ENCODE results near the gene AGPAT2. TPM values are rescaled to one million over a fixed set of nuclear protein-coding genes. Genes with fewer than 3 reads are reported as not detected.

Gene AGPAT2
- total RNA-seq, 1 donor from 2014 or later = 72.9 TPM

GRCh38 chr9:136685790-136686533 lies 1.3 kb downstream of the AGPAT2 start:
- Histone ChIP-seq H3K36me3 (ENCODE audit: control insufficient read depth, insufficient read depth, low read length) (peaks cover 1% of the 10 kb centered on the region), H3K4me3 (ENCODE audit: low read depth, low read length) (peak overlapping the region; percentile 59), H3K27me3 (ENCODE audit: control insufficient read depth, insufficient read depth, low read length) (no peaks in the 10 kb centered on the region)
- no peak for TF ChIP-seq CTCF (IDR thresholded peaks at IDR 0.05; ENCODE audit: insufficient read depth, low read length, poor library complexity, severe bottlenecking)
- no peak for DNase-seq (ENCODE audit: low read depth)

- Histone ChIP-seq H3K4me3 (ENCODE audit: low read depth, low read length) (no peak overlapping the region), H3K27me3 (ENCODE audit: control insufficient read depth, insufficient read depth, low read length) (no peaks in the 10 kb centered on the region), H3K36me3 (ENCODE audit: control insufficient read depth, insufficient read depth, low read length) (peaks cover 1% of the 10 kb centered on the region)
- no peak for TF ChIP-seq CTCF (IDR thresholded peaks at IDR 0.05; ENCODE audit: insufficient read depth, low read length, poor library complexity, severe bottlenecking)
- DNase-seq (ENCODE audit: low read depth) = no peak
Observed at GRCh38 chr9:136685216-136685615, 2.0 kb downstream of the AGPAT2 start.

GRCh38 chr9:136684799-136685198 lies 2.5 kb downstream of the AGPAT2 start:
- Histone ChIP-seq H3K36me3 (ENCODE audit: control insufficient read depth, insufficient read depth, low read length) (peaks cover 1% of the 10 kb centered on the region), H3K4me3 (ENCODE audit: low read depth, low read length) (no peak overlapping the region), H3K27me3 (ENCODE audit: control insufficient read depth, insufficient read depth, low read length) (no peaks in the 10 kb centered on the region)
- no peak for TF ChIP-seq CTCF (IDR thresholded peaks at IDR 0.05; ENCODE audit: insufficient read depth, low read length, poor library complexity, severe bottlenecking)
- DNase-seq (ENCODE audit: low read depth) = no peak

GRCh38 chr9:136684339-136684738 lies 2.9 kb downstream of the AGPAT2 start:
- Histone ChIP-seq H3K4me3 (ENCODE audit: low read depth, low read length) (no peak overlapping the region), H3K36me3 (ENCODE audit: control insufficient read depth, insufficient read depth, low read length) (peaks cover 1% of the 10 kb centered on the region), H3K27me3 (ENCODE audit: control insufficient read depth, insufficient read depth, low read length) (no peaks in the 10 kb centered on the region)
- TF ChIP-seq CTCF (IDR thresholded peaks at IDR 0.05; ENCODE audit: insufficient read depth, low read length, poor library complexity, severe bottlenecking) = no peak
- DNase-seq (ENCODE audit: low read depth) = no peak

GRCh38 chr9:136683755-136684154 lies 3.5 kb downstream of the AGPAT2 start:
- no peaks in the 10 kb centered on the region for H3K27me3 ChIP-seq (ENCODE audit: control insufficient read depth, insufficient read depth, low read length)
- H3K4me3 ChIP-seq (ENCODE audit: low read depth, low read length) = no peak overlapping the region
- no peak for TF ChIP-seq CTCF (IDR thresholded peaks at IDR 0.05; ENCODE audit: insufficient read depth, low read length, poor library complexity, severe bottlenecking)
- DNase-seq (ENCODE audit: low read depth) = no peak
- peaks cover 1% of the 10 kb centered on the region for H3K36me3 ChIP-seq (ENCODE audit: control insufficient read depth, insufficient read depth, low read length)
